PC-9 (cell line): Measurements from ENCODE around the gene GRID2IP.

Experiments
- CTCF ChIP-seq: fragments of 200-600 bp; sonication (generic); conservative IDR thresholded peaks from 2 replicates; pipeline ENCODE4 v1.6.1; 2017; ENCODE audit warnings: mixed run types, antibody characterized with exemption, mild to moderate bottlenecking, moderate library complexity
- EZH2 ChIP-seq: fragments of 200-600 bp; sonication (generic); IDR thresholded peaks from 2 replicates; pipeline ENCODE4 v1.8.0; 2017; ENCODE audit warnings: antibody characterized with exemption, low read depth

- no peak for TF ChIP-seq CTCF
- no peak for TF ChIP-seq EZH2
Measured at GRCh38 chr7:6590645-6591110, 39.4 kb upstream of the GRID2IP start.
